ENCODE data around the gene CLEC14A. TPM values are rescaled to one million over a fixed set of nuclear protein-coding genes. Genes with fewer than 3 reads are reported as not detected.

The CLEC14A gene
- total RNA-seq, 2 donors from 2014 or later, result 0.29 to 0.59 TPM

DNA sequence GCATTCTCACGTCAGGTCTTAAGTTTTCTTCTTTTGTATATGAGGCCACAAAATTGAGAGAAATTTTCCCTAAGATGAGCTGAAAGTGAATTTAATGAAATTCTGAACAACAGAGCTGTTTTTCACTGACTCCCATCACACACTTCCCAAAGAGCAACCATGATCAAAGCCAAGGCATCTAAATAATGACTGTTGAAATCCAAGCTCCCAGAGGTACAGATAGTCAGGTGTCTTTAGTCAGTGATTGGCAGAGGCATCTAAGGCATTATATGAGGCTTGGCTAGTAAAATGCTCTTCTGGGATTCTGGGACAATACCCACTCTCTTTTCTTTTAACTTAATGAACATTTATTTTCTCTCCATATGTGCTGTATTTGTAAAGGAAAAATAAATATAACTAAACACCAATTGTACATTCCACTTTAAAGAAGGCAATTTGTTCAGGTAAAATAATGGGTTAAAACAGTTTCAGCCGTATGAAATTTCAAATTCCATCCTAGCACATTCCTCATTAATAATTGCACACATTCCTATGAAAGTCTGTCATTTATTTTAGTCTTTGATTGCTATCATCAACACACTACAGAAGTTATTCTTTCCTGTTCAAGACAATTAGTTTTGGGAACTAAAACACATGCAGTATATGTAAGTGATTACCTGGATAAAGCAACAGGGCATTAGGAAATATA is 49.1 kb downstream of the CLEC14A start:
- Mint-ChIP-seq H3K4me1 (peaks cover 28% of the 10 kb centered on the region), H3K27me3 (ENCODE audit: insufficient read depth) (peaks cover 65% of the 10 kb centered on the region), H3K27ac (no peak overlapping the region), H3K9me3 (peaks cover 16% of the 10 kb centered on the region), H3K36me3 (ENCODE audit: low read depth) (peaks cover 5% of the 10 kb centered on the region), H3K4me3 (no peak overlapping the region)
- no peak overlapping the region for H3K4me3 ChIP-seq (ENCODE audit: low read length)
- no peak overlapping the region for H3K27ac ChIP-seq (ENCODE audit: low read depth, low read length)
- peaks cover 12% of the 10 kb centered on the region for H3K9me3 ChIP-seq (ENCODE audit: control insufficient read depth, low read length)
- no peak for TF ChIP-seq CTCF (conservative IDR thresholded peaks at IDR 0.05)
- WGBS, 2 experiments (ENCODE audit: insufficient coverage in 1 of 2, insufficient read length in 1 of 2), result 86 to 91% methylated on average over 1 to 2 of the region's 2 CpGs
- no peak for DNase-seq
- H3K36me3 ChIP-seq (ENCODE audit: control insufficient read depth, insufficient read depth, low read length), result no peaks in the 10 kb centered on the region
- peaks cover 65% of the 10 kb centered on the region for H3K27me3 ChIP-seq (ENCODE audit: control insufficient read depth, insufficient read depth, low read length, poor library complexity, severe bottlenecking)
- H3K9ac ChIP-seq (ENCODE audit: extremely low read depth, low read length, poor library complexity, severe bottlenecking), result no peak overlapping the region
- H3K4me1 ChIP-seq (ENCODE audit: control insufficient read depth, insufficient read depth, low read length), result no peaks in the 10 kb centered on the region

GRCh38 chr14:38205949-38206665 is 49.8 kb downstream of the CLEC14A start:
- H3K27ac Mint-ChIP-seq, result no peak overlapping the region
- peaks cover 5% of the 10 kb centered on the region for H3K36me3 Mint-ChIP-seq (ENCODE audit: low read depth)
- Histone ChIP-seq H3K4me1 (ENCODE audit: control insufficient read depth, insufficient read depth, low read length) (no peaks in the 10 kb centered on the region), H3K9ac (ENCODE audit: extremely low read depth, low read length, poor library complexity, severe bottlenecking) (no peak overlapping the region), H3K27me3 (ENCODE audit: control insufficient read depth, insufficient read depth, low read length, poor library complexity, severe bottlenecking) (peaks cover 57% of the 10 kb centered on the region), H3K9me3 (ENCODE audit: control insufficient read depth, low read length) (peaks cover 12% of the 10 kb centered on the region), H3K4me3 (ENCODE audit: low read length) (no peak overlapping the region), H3K36me3 (ENCODE audit: control insufficient read depth, insufficient read depth, low read length) (no peaks in the 10 kb centered on the region), H3K27ac (ENCODE audit: low read depth, low read length) (no peak overlapping the region)
- TF ChIP-seq CTCF (conservative IDR thresholded peaks at IDR 0.05), result no peak
- no peak for DNase-seq
- H3K27me3 Mint-ChIP-seq (ENCODE audit: insufficient read depth), result peaks cover 58% of the 10 kb centered on the region
- WGBS, 2 experiments (ENCODE audit: insufficient coverage in 1 of 2, insufficient read length in 1 of 2), result 79 to 100% methylated on average over 2 to 3 of the region's 5 CpGs
- H3K4me1 Mint-ChIP-seq, result peaks cover 26% of the 10 kb centered on the region
- peaks cover 16% of the 10 kb centered on the region for H3K9me3 Mint-ChIP-seq
- H3K4me3 Mint-ChIP-seq, result no peak overlapping the region

GRCh38 chr14:38205119-38205813 is 50.6 kb downstream of the CLEC14A start:
- no peak overlapping the region for H3K4me3 ChIP-seq (ENCODE audit: low read length)
- Mint-ChIP-seq H3K27ac (no peak overlapping the region), H3K4me1 (peaks cover 21% of the 10 kb centered on the region), H3K9me3 (peaks cover 16% of the 10 kb centered on the region), H3K4me3 (no peak overlapping the region), H3K27me3 (ENCODE audit: insufficient read depth) (peaks cover 50% of the 10 kb centered on the region), H3K36me3 (ENCODE audit: low read depth) (peaks cover 5% of the 10 kb centered on the region)
- peaks cover 12% of the 10 kb centered on the region for H3K9me3 ChIP-seq (ENCODE audit: control insufficient read depth, low read length)
- no peak overlapping the region for H3K27ac ChIP-seq (ENCODE audit: low read depth, low read length)
- H3K27me3 ChIP-seq (ENCODE audit: control insufficient read depth, insufficient read depth, low read length, poor library complexity, severe bottlenecking), result peaks cover 49% of the 10 kb centered on the region
- 78 to 90% methylated on average over 2 to 5 of the region's 5 CpGs for WGBS, 2 experiments (ENCODE audit: insufficient coverage in 1 of 2, insufficient read length in 1 of 2)
- DNase-seq, result no peak
- H3K4me1 ChIP-seq (ENCODE audit: control insufficient read depth, insufficient read depth, low read length), result no peaks in the 10 kb centered on the region
- TF ChIP-seq CTCF (conservative IDR thresholded peaks at IDR 0.05), result no peak
- no peak overlapping the region for H3K9ac ChIP-seq (ENCODE audit: extremely low read depth, low read length, poor library complexity, severe bottlenecking)
- no peaks in the 10 kb centered on the region for H3K36me3 ChIP-seq (ENCODE audit: control insufficient read depth, insufficient read depth, low read length)

Measured in endodermal cell (in vitro differentiated cells).